ENCODE results near the gene DUS1L. TPM values are rescaled to one million over a fixed set of nuclear protein-coding genes. Genes with fewer than 3 reads are reported as not detected.

The DUS1L gene
- total and polyA plus RNA-seq, 12 donors: 34.1 to 191 (median 44.1) TPM

GRCh38 chr17:82023447-82024241 is 42.0 kb downstream of the DUS1L start:
- peak overlapping the region; percentile 75 to 100 (median 89) for H3K4me3 ChIP-seq
- intact Hi-C loops (cut with DNase I): no loop called here

GRCh38 chr17:82022981-82023446 is 42.6 kb downstream of the DUS1L start, which contains the start of gene LRRC45:
TSS of gene LRRC45 (plus strand) at chr17:82023305. CDS start at chr17:82023644, 339 bp downstream.
- Histone ChIP-seq H3K36me3 (peaks cover 0 to 13% (median 0%) of the 10 kb centered on the region in 9 donors), H3K27me3 (no peaks in the 10 kb centered on the region), H3K9me3 (no peaks in the 10 kb centered on the region), H3K4me1 (peaks cover 19 to 34% (median 29%) of the 10 kb centered on the region in 9 donors), H3K4me3 (peak within 1 kb of the TSS; percentile 75 to 100 (median 93)), H3K27ac (peak within 1 kb of the TSS in 9 of 10 donors; percentile 61 to 87 (median 79))
- ATAC-seq: peak; percentile 92 to 98 (median 96)
- intact Hi-C loops (cut with DNase I): no loop called here
- no peak for TF ChIP-seq CTCF (IDR thresholded peaks at IDR 0.05)
- DNase-seq: peak; percentile 100
- WGBS, 2 donors: 0 to 1% methylated on average over 33 to 42 of the region's 42 CpGs

More at GRCh38 chr17:82023447-82024241, 42.0 kb downstream of the DUS1L start:
- H3K27ac ChIP-seq: peak overlapping the region in 9 of 10 donors; percentile 32 to 74 (median 53)
- WGBS, 2 donors: 7% methylated on average over 52 to 55 of the region's 55 CpGs
- no peak for TF ChIP-seq CTCF (IDR thresholded peaks at IDR 0.05)
- H3K9me3 ChIP-seq: no peaks in the 10 kb centered on the region
- no peak for DNase-seq
- peak in 3 of 8 donors; percentile 0 to 3 (median 0) for ATAC-seq
- peaks cover 0 to 9% (median 0%) of the 10 kb centered on the region in 9 donors for H3K36me3 ChIP-seq
- peaks cover 19 to 34% (median 29%) of the 10 kb centered on the region in 9 donors for H3K4me1 ChIP-seq
- no peaks in the 10 kb centered on the region for H3K27me3 ChIP-seq

GRCh38 chr17:82022310-82022980 is 43.2 kb downstream of the DUS1L start, which contains the start of gene CENPX:
TSS of gene CENPX (minus strand) at chr17:82022878. CDS start at chr17:82022861, 17 bp downstream.
- whole genome bisulfite sequencing, 2 donors: 0 to 1% methylated on average over 58 to 64 of the region's 64 CpGs
- H3K4me3 ChIP-seq: peak within 1 kb of the TSS; percentile 75 to 100 (median 93)
- no peak for TF ChIP-seq CTCF (IDR thresholded peaks at IDR 0.05)
- no peak for DNase-seq
- no peak for ATAC-seq
- H3K4me1 ChIP-seq: peaks cover 19 to 34% (median 29%) of the 10 kb centered on the region in 9 donors
- no peaks in the 10 kb centered on the region for H3K9me3 ChIP-seq
- no peaks in the 10 kb centered on the region for H3K27me3 ChIP-seq
- intact Hi-C loops (cut with DNase I): no loop called here
- H3K27ac ChIP-seq: peak within 1 kb of the TSS in 9 of 10 donors; percentile 61 to 87 (median 79)
- peaks cover 0 to 18% (median 0%) of the 10 kb centered on the region in 9 donors for H3K36me3 ChIP-seq

- intact Hi-C loops (cut with DNase I): loop anchor here in 8 of 10 donors (1.0 to 2.0 kb wide), 3 partner anchors 61 to 63 kb away; partner anchors contain the start of gene NOTUM (in 3 of the 8)
- H3K36me3 ChIP-seq: peaks cover 0 to 24% (median 0%) of the 10 kb centered on the region in 9 donors
- peak overlapping the region; percentile 48 to 100 (median 93) for H3K4me3 ChIP-seq
- H3K9me3 ChIP-seq: no peaks in the 10 kb centered on the region
- H3K27me3 ChIP-seq: no peaks in the 10 kb centered on the region
- ATAC-seq (no peak), DNase-seq (no peak)
- WGBS, 2 donors: 13 to 18% methylated on average over 10 of the region's 10 CpGs
- TF ChIP-seq CTCF (IDR thresholded peaks at IDR 0.05): no peak
- H3K4me1 ChIP-seq: peaks cover 19 to 34% (median 29%) of the 10 kb centered on the region in 9 donors
- H3K27ac ChIP-seq: peak overlapping the region in 6 of 10 donors; percentile 50 to 87 (median 80)
Measured at GRCh38 chr17:82021900-82022309, 43.7 kb downstream of the DUS1L start.
